ENCODE results near the gene TRPV4. TPM values are rescaled to one million over a fixed set of nuclear protein-coding genes. Genes with fewer than 3 reads are reported as not detected.

Gene TRPV4
- total RNA-seq, 2 donors from 2014 or later, result 5.2 to 6.3 TPM

DNA sequence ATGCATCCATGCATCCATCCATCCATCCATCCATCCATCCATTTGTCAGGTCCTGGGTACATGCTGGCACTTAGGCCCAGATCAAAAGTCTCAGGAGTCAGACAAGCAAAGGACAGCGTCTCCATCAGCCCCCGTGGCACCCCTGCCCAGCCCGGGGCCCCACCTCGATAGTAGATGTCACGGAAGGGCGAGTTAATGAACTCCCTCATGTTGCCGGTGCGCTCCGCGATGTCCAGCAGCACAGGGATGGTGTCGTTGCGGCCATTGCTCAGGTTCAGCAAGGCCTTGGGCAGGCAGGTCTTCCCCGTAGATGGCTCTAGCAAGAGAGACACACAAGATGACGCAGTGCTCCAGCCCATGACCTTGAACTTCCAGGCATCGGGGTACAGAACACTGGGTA, 30.4 kb downstream of the TRPV4 start:
- Histone ChIP-seq H3K9me3 (no peaks in the 10 kb centered on the region), H3K27me3 (no peaks in the 10 kb centered on the region), H3K36me3 (replicated peaks in 1 of 2; ENCODE audit: insufficient read depth in 1 of 2, low read depth in 2 of 2) (no peaks in the 10 kb centered on the region), H3K4me3 (no peak overlapping the region), H3K27ac (no peak overlapping the region), H3K4me1 (no peaks in the 10 kb centered on the region)
- ATAC-seq (no peak), DNase-seq (no peak)
- WGBS, 2 donors, result 79 to 90% methylated on average over 8 to 15 of the region's 15 CpGs
- intact Hi-C loops (cut with DNase I), result no loop called here
- TF ChIP-seq, protein P1, sequence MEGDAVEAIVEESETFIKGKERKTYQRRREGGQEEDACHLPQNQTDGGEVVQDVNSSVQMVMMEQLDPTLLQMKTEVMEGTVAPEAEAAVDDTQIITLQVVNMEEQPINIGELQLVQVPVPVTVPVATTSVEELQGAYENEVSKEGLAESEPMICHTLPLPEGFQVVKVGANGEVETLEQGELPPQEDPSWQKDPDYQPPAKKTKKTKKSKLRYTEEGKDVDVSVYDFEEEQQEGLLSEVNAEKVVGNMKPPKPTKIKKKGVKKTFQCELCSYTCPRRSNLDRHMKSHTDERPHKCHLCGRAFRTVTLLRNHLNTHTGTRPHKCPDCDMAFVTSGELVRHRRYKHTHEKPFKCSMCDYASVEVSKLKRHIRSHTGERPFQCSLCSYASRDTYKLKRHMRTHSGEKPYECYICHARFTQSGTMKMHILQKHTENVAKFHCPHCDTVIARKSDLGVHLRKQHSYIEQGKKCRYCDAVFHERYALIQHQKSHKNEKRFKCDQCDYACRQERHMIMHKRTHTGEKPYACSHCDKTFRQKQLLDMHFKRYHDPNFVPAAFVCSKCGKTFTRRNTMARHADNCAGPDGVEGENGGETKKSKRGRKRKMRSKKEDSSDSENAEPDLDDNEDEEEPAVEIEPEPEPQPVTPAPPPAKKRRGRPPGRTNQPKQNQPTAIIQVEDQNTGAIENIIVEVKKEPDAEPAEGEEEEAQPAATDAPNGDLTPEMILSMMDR (IDR thresholded peaks at IDR 0.05), result no peak
- TF ChIP-seq POLR2A (IDR thresholded peaks at IDR 0.05), result no peak

DNA sequence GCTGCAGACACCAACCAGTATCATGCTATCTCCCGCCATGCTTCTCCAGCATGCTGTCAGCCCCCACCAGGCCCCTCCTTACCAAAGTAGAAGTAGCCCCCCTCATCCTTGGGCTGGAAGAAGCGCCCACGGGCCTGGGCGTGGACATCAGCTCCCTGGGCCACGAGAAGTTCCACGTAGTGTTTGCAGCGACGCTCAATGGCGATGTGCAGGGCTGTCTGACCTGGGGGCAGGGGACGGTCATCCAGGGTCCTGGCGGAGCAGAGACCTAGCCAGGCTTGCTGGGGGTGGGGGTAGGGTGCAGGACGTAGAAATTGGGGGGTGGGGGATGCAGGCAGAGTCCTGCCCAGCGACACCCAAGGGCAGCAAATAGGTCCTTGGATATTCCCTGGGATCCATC, 32.7 kb downstream of the TRPV4 start:
- no peak for TF ChIP-seq POLR2A (IDR thresholded peaks at IDR 0.05)
- TF ChIP-seq, protein P1 (IDR thresholded peaks at IDR 0.05), result no peak

DNA sequence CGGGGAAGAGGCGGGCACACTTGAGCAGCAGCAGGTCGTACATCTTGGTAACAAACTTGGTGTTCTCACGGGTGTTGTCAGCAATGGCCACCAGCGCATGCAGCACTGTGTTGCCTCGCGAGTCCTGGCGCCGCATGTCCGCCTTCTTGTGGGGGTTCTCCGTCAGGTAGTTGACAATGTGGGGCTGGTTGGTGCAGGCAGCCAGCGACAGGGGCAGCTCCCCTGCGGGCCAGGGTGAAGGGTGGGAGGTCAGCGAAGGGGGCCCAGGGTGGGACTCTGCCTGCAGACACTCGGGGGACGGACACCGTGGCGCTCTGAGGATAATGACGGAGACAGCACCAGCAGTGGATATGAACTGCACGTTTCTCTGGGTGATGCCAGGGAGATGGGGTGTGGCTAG, 34.5 kb downstream of the TRPV4 start:
- WGBS, 2 donors, result 89 to 93% methylated on average over 17 to 20 of the region's 20 CpGs
- Histone ChIP-seq H3K27ac (no peak overlapping the region), H3K9me3 (no peaks in the 10 kb centered on the region), H3K36me3 (replicated peaks in 1 of 2; ENCODE audit: insufficient read depth in 1 of 2, low read depth in 2 of 2) (no peaks in the 10 kb centered on the region), H3K4me3 (no peak overlapping the region), H3K4me1 (no peaks in the 10 kb centered on the region), H3K27me3 (no peaks in the 10 kb centered on the region)
- ATAC-seq, result no peak
- no peak for DNase-seq
- no peak for TF ChIP-seq POLR2A (IDR thresholded peaks at IDR 0.05)
- intact Hi-C loops (cut with DNase I), result no loop called here

More for the DNA sequence above, 32.7 kb downstream of the TRPV4 start:
- intact Hi-C loops (cut with DNase I), result no loop called here
- Histone ChIP-seq H3K4me1 (no peaks in the 10 kb centered on the region), H3K36me3 (replicated peaks in 1 of 2; ENCODE audit: insufficient read depth in 1 of 2, low read depth in 2 of 2) (no peaks in the 10 kb centered on the region), H3K27ac (no peak overlapping the region), H3K27me3 (no peaks in the 10 kb centered on the region), H3K4me3 (no peak overlapping the region), H3K9me3 (no peaks in the 10 kb centered on the region)
- no peak for ATAC-seq
- WGBS, 2 donors, result 93 to 94% methylated on average over 11 to 12 of the region's 13 CpGs
- no peak for DNase-seq

DNA sequence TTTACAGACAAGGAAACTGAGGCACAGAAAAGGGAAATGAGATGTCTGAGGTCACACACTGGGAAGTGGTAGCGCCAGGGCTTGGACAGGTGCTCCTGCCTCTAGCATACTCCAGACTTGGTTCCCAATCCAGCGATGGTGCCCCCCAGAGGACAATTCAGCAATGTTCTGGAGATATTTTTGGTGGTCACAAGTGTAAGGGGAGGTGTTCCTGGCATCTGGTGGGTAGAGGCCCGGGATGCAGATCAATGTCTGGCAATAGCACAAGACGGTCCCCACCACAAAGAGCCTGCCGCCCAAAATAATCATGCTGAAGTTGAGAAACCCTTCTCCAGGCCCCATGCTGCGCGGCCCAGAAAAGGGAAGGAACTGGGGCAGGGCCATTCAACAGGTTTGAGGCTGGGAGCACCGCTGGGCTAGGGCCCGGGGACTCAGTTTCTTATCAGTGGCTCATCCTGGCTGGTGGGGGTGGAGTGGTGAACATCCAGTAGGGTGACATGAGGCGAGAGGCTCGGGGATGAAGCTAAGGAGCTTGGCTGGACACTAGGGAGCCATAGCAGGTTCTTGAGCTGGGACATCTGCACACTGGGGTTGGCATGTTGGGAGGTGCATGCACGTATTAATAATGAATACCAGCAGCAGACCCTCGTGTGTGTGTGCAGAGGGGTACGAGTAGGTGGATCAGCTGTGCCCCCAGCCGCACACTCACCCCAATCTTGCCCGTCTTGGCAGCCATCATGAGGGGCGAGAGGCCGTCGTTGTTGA, 35.1 kb downstream of the TRPV4 start:
- Histone ChIP-seq H3K4me1 (no peaks in the 10 kb centered on the region), H3K9me3 (no peaks in the 10 kb centered on the region), H3K27me3 (no peaks in the 10 kb centered on the region), H3K4me3 (no peak overlapping the region), H3K36me3 (replicated peaks in 1 of 2; ENCODE audit: insufficient read depth in 1 of 2, low read depth in 2 of 2) (no peaks in the 10 kb centered on the region), H3K27ac (no peak overlapping the region)
- no peak for DNase-seq
- no peak for ATAC-seq
- intact Hi-C loops (cut with DNase I), result no loop called here
- 75 to 95% methylated on average over 16 to 19 of the region's 19 CpGs for WGBS, 2 donors
- no peak for TF ChIP-seq POLR2A (IDR thresholded peaks at IDR 0.05)

DNA sequence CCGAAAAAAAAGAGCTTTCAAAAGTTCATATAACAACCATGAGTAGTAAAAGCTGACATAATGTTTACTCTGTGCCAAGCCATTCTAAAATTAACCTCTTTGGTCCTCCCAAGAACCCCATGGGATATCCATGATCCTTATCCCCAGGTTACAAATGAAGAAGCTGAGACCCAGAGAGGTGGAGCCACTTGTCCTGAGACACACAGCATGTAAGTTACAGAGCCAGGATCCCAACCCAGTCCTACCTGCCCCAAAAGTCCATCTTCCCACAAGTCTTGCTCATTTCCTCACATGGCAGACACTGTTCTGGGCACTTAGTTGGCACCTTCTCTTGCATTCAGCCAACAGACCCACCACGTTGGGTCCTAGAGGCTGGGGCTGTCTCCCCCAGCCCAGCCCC, 37.1 kb downstream of the TRPV4 start:
- no peaks in the 10 kb centered on the region for H3K27me3 ChIP-seq
- no peaks in the 10 kb centered on the region for H3K36me3 ChIP-seq (replicated peaks in 1 of 2; ENCODE audit: insufficient read depth in 1 of 2, low read depth in 2 of 2)
- H3K4me3 ChIP-seq, result no peak overlapping the region
- H3K4me1 ChIP-seq, result no peaks in the 10 kb centered on the region
- no peak for TF ChIP-seq POLR2A (IDR thresholded peaks at IDR 0.05)
- TF ChIP-seq, protein P1 (IDR thresholded peaks at IDR 0.05), result no peak
- DNase-seq (no peak), ATAC-seq (no peak)
- WGBS, 2 donors, result 63 to 72% methylated on average over 2 of the region's 2 CpGs
- no peak overlapping the region for H3K27ac ChIP-seq
- H3K9me3 ChIP-seq, result no peaks in the 10 kb centered on the region
- intact Hi-C loops (cut with DNase I), result no loop called here

DNA sequence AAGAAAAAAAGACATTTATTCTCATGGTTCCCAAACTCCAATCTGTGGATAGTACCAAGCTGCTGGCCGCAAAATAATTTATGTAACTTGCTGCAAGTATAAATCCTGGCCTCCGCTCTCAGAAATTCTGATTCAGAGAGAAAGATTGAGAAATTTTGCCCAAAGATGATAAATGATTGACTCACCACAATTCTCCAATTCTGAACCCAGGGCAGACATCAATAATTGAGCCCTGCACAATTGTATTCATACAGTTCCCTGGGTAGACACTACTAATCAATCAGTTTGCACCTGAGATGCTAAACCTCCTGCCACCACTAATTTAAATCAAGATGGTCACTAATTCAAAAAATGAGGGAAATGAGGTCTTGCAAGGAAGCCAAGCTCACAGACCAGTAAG, 38.2 kb downstream of the TRPV4 start:
- H3K36me3 ChIP-seq (replicated peaks in 1 of 2; ENCODE audit: insufficient read depth in 1 of 2, low read depth in 2 of 2), result no peaks in the 10 kb centered on the region
- 93% methylated on average over 2 of the region's 2 CpGs for WGBS, 2 donors
- no peak overlapping the region for H3K4me3 ChIP-seq
- H3K27me3 ChIP-seq, result no peaks in the 10 kb centered on the region
- no peak overlapping the region for H3K27ac ChIP-seq
- H3K9me3 ChIP-seq, result no peaks in the 10 kb centered on the region
- intact Hi-C loops (cut with DNase I), result no loop called here
- ATAC-seq (no peak), DNase-seq (no peak)
- TF ChIP-seq, protein P1 (IDR thresholded peaks at IDR 0.05), result no peak
- TF ChIP-seq POLR2A (IDR thresholded peaks at IDR 0.05), result no peak
- H3K4me1 ChIP-seq, result no peaks in the 10 kb centered on the region

Data from body of pancreas (tissue), 4 donors.